Measurements from ENCODE around the gene NSMCE1. TPM values are rescaled to one million over a fixed set of nuclear protein-coding genes. Genes with fewer than 3 reads are reported as not detected.

NSMCE1 gene
- total and polyA plus RNA-seq, 2 of the 4 experiments (the other 2 are of a cell fraction): 47.5 to 120 TPM

DNA sequence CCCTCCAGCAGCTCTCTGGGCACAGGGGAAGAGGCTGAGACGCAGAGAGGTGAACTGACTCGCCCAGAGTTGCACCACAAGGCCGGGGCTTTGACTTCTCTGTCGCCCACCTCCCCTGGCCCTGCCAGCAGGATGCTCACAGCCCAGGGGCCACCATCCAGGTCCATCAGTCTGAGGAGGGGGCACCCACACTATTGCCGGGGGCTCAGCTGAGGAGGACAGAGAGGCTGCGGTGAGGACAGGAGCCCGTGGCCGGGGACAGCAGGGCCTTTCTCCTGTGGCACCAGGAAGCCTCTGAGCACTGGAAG is 32.7 kb downstream of the NSMCE1 start (continued):
- TF ChIP-seq RCOR1 (IDR thresholded peaks at IDR 0.05; ENCODE audit: insufficient replicate concordance, low read length) (no peak), MXI1 (IDR thresholded peaks at IDR 0.05; ENCODE audit: borderline replicate concordance, low read depth, low read length) (no peak)

- no peak overlapping the region for H3K4me2 ChIP-seq (ENCODE audit: low read depth, low read length)
- no peak overlapping the region for H3K4me3 ChIP-seq (ENCODE audit: insufficient read depth, low read depth, low read length)
- peak overlapping the region; percentile 72 for H2AFZ ChIP-seq (replicated peaks; ENCODE audit: low read length, poor library complexity)
- peak overlapping the region; percentile 30 for H3K14ac ChIP-seq (replicated peaks; ENCODE audit: low read depth, low read length)
- H2AK5ac ChIP-seq (ENCODE audit: low read depth, low read length): peak overlapping the region; percentile 91
- peak overlapping the region; percentile 77 to 83 for H4K8ac ChIP-seq (ENCODE audit: low read depth in 2 of 2, low read length in 2 of 2)
- H3K9me3 ChIP-seq (ENCODE audit: control insufficient read depth, insufficient read depth, low read length): no peaks in the 10 kb centered on the region
- CTCF ChIA-PET: interaction anchor here (0.6 to 2.2 kb wide), 17 partner anchors 8 to 218 kb away, joined by 3 to 24 read pairs (median 4); no protein-coding TSS in a partner anchor
- intact Hi-C loops (cut with micrococcal nuclease): loop anchor here (1.0 to 2.0 kb wide), 5 partner anchors 78 to 222 kb away; no protein-coding TSS in a partner anchor
- H3K27ac ChIP-seq (ENCODE audit: insufficient read depth, low read length): peak overlapping the region; percentile 78
- H3K9me1 ChIP-seq (ENCODE audit: insufficient read depth, low read length): peaks cover 18% of the 10 kb centered on the region
- H2AK9ac ChIP-seq (replicated peaks; ENCODE audit: low read depth, low read length, poor library complexity): peak overlapping the region; percentile 37
- peak overlapping the region; percentile 92 for H2BK120ac ChIP-seq (ENCODE audit: low read depth, low read length)
- H3K4ac ChIP-seq (ENCODE audit: low read depth, low read length): peak overlapping the region; percentile 95
- no peaks in the 10 kb centered on the region for H3K27me3 ChIP-seq (ENCODE audit: control insufficient read depth, insufficient read depth, low read length)
- peak overlapping the region; percentile 42 for H2BK5ac ChIP-seq (ENCODE audit: low read depth, low read length, poor library complexity, severe bottlenecking)
- in situ Hi-C loops (cut with MboI; ENCODE audit: low sequenced_read_pairs): no loop called here
- H3K9ac ChIP-seq (ENCODE audit: low read depth, low read length): peak overlapping the region; percentile 10; the same call in 1 of the 2 replicates
- ATAC-seq (ENCODE audit: low read depth): peak; percentile 89
- peaks cover 18% of the 10 kb centered on the region for H3K4me1 ChIP-seq (ENCODE audit: control insufficient read depth, insufficient read depth, low read length)
- H4K20me1 ChIP-seq (ENCODE audit: insufficient read depth, low read length): no peaks in the 10 kb centered on the region
- dilution Hi-C loops (cut with HindIII; ENCODE audit: low sequenced_read_pairs, unreplicated experiment): no loop called here
- BruUV-seq (replicated peaks): no TSS peak
- no peak for TF ChIP-seq FOS (IDR thresholded peaks at IDR 0.05; ENCODE audit: low read depth, low read length)
- TF ChIP-seq RCOR1 (IDR thresholded peaks at IDR 0.05; ENCODE audit: insufficient replicate concordance, low read length): no peak
- TF ChIP-seq, protein P1, sequence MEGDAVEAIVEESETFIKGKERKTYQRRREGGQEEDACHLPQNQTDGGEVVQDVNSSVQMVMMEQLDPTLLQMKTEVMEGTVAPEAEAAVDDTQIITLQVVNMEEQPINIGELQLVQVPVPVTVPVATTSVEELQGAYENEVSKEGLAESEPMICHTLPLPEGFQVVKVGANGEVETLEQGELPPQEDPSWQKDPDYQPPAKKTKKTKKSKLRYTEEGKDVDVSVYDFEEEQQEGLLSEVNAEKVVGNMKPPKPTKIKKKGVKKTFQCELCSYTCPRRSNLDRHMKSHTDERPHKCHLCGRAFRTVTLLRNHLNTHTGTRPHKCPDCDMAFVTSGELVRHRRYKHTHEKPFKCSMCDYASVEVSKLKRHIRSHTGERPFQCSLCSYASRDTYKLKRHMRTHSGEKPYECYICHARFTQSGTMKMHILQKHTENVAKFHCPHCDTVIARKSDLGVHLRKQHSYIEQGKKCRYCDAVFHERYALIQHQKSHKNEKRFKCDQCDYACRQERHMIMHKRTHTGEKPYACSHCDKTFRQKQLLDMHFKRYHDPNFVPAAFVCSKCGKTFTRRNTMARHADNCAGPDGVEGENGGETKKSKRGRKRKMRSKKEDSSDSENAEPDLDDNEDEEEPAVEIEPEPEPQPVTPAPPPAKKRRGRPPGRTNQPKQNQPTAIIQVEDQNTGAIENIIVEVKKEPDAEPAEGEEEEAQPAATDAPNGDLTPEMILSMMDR (conservative IDR thresholded peaks at IDR 0.05; ENCODE audit: low read depth, low read length): peak; percentile 92
- no peak for TF ChIP-seq MAZ (IDR thresholded peaks at IDR 0.05; ENCODE audit: borderline replicate concordance, low read depth, low read length)
- peak; percentile 82 for TF ChIP-seq MXI1 (IDR thresholded peaks at IDR 0.05; ENCODE audit: borderline replicate concordance, low read depth, low read length)
- TF ChIP-seq, protein P2, sequence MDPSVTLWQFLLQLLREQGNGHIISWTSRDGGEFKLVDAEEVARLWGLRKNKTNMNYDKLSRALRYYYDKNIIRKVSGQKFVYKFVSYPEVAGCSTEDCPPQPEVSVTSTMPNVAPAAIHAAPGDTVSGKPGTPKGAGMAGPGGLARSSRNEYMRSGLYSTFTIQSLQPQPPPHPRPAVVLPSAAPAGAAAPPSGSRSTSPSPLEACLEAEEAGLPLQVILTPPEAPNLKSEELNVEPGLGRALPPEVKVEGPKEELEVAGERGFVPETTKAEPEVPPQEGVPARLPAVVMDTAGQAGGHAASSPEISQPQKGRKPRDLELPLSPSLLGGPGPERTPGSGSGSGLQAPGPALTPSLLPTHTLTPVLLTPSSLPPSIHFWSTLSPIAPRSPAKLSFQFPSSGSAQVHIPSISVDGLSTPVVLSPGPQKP (IDR thresholded peaks at IDR 0.05; ENCODE audit: borderline replicate concordance, low read depth, low read length): no peak
- TF ChIP-seq RAD21 (IDR thresholded peaks at IDR 0.05; ENCODE audit: low read length): peak; percentile 92
- TF ChIP-seq SMC3 (IDR thresholded peaks at IDR 0.05; ENCODE audit: low read depth, low read length): peak; percentile 97
- TF ChIP-seq USF2 (IDR thresholded peaks at IDR 0.05; ENCODE audit: low read depth, low read length): 0 out of 2 replicates have a peak, but pooled peaks have one; percentile 44
- no peak for TF ChIP-seq POLR2A (IDR thresholded peaks at IDR 0.05; ENCODE audit: low read depth, low read length)
- H3K18ac ChIP-seq (ENCODE audit: low read depth, low read length): peak overlapping the region; percentile 6
- peak overlapping the region; percentile 97 for H4K91ac ChIP-seq (ENCODE audit: insufficient read depth, low read depth, low read length)
- peak; percentile 85 for DNase-seq
- peak overlapping the region; percentile 16 for H4K5ac ChIP-seq (ENCODE audit: low read depth, low read length)
- H3K23ac ChIP-seq (ENCODE audit: low read depth, low read length): peak overlapping the region; percentile 86
- H3K36me3 ChIP-seq (ENCODE audit: control insufficient read depth, insufficient read depth, low read length): peaks cover 20% of the 10 kb centered on the region
- POLR2A ChIA-PET (ENCODE audit: unreplicated experiment): interaction anchor here (0.6 to 1.5 kb wide), 3 partner anchors 8 to 131 kb away, joined by 3 to 8 read pairs (median 3); no protein-coding TSS in a partner anchor
- peak overlapping the region; percentile 93 for H2BK20ac ChIP-seq (ENCODE audit: low read depth, low read length)
- peak overlapping the region; percentile 77; the same call in 2 of the 3 replicates for H2BK15ac ChIP-seq (ENCODE audit: low read depth, low read length)
- 42% methylated on average over 10 of the region's 23 CpGs; no CpG with 5 or more reads in 1 of the 2 experiments for WGBS, 2 experiments (ENCODE audit: extremely low coverage in 2 of 2, insufficient read length in 1 of 2)
- H3K79me1 ChIP-seq (ENCODE audit: low read depth in 1 of 2, low read length in 2 of 2): peaks cover 8 to 52% of the 10 kb centered on the region in 2 experiments; a peak in 3 of 4 replicates
- H3K56ac ChIP-seq (ENCODE audit: extremely low read depth, insufficient read depth, low read length): peak overlapping the region; percentile 59
Measured at GRCh38 chr16:27235055-27235937, 33.3 kb downstream of the NSMCE1 start.
